Stimulated activated CD4-positive, alpha-beta T cell treated with anti-CD3 and anti-CD28 coated beads, TNF-alpha, amount 100 ng/mL, for 4 hours (primary cell): ENCODE data around the gene ACR.

Source experiments
- DNase-seq, 3 experiments: peaks; one replicate each; pipeline ENCODE4 v3.0.0-alpha.2; 2020; ENCODE audit warnings: low read depth in 3 of 3

The ACR gene

DNA sequence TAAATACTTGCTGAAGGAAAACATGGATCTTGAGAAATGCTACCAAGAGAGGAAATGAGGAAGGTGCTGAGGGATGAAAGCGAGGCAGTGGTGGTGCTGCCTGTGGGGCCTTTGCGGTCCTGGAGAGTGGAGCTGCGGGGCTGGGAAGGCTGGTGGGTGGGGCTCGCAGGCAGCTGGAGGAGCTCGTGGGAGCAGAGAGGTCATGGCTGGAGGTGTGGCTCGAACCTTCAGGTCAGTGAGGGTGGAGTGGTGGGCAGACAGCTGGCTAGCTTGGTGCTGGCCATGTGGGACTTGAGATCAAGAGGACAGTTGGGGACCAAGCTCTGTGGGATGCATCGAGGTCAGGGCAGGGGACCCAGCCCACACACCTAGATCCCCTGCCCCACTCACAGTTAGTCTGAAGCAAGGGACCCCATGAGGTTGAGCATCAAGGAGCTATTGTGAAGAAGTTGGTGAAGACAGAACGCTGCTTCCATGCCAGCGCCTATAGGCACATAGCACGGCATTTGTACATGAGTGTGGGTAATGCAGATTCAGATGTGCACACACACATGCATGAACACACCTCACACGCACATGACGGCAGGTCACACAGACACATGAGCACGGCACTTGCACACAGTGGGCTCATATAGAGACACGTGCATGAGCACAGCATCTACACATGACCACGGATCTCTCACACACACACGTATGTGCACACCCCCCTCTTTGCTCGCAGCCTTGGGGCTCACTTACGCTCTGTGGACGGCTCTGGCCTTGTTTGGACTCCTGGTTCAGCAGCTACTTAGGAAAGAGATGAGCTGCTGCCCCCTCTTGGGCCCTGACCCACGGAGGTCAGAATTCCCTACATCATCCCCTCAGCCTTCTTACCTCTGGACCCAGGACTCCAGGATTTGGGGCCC lies 34.9 kb upstream of the ACR start:
- DNase-seq, result no peak

DNA sequence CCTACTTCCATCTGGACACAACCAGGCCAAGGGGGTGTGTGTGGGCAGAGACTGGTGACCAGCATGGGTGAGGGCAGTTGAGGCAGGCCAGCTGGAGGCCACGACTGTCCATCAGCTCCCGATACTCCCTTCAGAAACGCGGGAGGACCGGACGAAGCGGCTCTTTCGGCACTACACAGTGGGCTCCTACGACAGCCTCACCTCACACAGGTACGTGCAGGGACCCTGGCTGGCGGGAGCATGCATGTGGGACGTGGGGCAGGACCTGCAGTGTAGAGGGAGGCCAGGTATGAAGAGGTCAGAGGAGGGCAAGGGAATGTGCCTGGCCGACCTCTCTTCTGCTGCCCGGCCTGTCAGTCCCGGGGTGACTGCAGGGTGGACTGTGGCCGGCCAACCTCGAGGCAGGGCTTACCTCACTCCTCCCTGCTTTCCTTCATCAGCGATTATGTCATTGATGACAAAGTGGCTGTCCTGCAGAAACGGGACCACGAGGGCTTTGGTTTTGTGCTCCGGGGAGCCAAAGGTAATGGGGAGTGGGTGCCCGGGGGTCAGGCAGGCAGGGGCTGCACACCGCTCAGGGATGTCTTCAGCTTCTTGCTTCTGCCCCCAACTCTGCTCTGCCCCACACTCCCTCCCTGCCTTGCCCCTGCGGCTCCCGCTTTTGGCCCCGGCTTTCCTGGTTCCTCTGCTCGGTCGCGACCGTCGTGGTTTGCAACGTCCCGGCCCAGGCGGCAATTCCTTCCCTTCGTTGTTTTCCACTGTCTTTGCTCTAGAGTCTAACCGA lies 34.1 kb upstream of the ACR start:
- DNase-seq, result no peak

DNA sequence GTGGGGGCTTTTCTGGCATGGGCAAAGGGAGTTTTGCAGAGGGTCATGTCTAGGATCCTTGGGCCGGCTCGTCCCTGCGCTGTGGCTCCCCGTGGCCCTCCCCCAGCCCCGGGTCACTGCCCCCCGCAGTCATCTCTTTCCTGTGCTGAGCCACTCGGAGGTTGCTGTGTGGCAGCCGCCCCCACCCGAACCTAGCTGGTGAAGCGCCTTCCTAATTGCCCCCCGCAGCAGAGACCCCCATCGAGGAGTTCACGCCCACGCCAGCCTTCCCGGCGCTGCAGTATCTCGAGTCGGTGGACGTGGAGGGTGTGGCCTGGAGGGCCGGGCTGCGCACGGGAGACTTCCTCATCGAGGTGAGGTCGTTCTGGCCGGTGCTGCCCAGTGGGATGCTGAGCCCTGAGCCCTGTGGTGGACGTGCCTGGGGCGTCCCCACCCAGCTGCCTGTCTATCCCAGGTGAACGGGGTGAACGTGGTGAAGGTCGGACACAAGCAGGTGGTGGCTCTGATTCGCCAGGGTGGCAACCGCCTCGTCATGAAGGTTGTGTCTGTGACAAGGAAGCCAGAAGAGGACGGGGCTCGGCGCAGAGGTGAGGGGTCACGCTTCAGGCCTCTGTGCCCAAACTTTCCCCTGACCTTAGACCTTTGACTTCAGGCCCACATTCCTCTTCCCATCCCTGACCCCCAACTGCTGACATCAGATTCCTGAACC lies 33.3 kb upstream of the ACR start:
- DNase-seq, result no peak

DNA sequence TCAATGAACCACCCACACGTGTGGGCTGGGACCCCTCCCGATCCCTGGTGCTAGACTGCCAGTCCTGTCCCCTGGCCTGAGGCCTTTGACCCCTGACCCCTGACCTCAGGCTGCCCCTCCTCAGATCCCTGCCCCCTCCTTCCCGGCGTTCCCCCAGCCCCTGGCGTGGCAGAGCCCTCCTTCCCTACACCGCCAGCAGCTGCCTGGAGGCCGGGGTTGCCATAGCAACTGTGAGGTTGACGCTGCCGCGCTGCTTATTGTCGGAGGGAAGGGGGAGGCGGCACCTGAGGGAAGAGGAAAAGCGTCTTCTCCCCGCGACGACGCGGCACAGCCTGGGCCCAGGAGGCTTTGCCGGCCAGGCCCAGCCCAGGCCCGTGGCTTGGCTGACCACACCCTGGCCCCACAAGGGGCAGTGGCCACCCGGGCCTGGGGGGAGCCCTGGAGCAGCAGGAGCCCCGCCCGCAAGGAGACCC lies 32.7 kb upstream of the ACR start:
- DNase-seq, result no peak

DNA sequence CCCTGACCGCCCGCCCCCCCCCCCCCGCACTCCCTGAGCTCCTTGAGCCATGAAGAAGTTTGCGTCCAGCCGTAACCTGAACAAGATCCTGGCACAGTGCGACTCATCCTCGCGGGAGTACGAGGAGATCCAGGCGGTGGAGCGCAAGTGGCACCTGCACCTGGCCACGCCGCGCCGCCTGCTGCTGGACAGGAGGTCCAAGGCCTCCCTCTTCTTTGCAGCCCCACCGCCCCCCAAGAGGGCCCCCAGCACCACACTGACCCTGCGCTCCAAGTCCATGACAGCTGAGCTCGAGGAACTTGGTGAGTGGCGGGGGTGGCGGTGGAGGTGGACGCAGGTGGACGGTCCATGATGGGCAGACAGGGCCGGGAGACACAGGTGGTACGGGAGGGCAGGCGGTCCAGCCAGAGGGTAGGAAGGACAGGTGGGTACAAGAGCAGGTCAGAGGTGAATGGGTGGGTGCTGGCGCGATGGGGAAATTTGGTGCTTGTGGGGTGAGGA lies 32.1 kb upstream of the ACR start:
- DNase-seq, result no peak

DNA sequence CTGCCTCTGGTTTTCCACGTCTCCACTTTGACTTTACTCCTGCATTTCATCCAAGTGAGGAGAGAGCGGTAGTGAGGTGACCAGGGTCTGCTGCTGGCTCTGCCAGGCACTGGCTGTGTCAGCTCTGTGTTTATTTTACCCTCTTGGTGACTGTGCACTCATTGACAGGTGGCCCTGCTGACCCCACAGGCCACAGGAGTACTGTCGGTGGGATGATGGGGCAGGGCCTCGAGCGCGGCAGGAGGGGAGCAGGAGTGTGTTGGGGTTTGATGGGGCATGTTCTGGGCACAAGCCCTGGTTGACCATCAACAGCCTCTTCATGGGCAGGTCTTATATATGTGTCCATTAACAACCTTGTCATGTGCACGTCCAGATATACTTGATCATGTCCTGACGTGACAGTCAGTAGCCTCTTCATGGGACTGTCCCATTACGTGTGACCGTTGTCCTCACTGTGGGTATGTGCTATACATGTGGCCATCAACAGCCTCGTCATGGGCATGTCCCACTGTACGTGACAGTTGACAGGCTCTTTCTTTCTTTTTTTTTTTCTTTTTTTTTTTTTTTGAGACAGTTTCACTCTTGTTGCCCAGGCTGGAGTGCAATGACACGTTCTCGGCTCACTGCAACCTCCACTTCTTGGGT lies 31.4 kb upstream of the ACR start:
- DNase-seq, result no peak

DNA sequence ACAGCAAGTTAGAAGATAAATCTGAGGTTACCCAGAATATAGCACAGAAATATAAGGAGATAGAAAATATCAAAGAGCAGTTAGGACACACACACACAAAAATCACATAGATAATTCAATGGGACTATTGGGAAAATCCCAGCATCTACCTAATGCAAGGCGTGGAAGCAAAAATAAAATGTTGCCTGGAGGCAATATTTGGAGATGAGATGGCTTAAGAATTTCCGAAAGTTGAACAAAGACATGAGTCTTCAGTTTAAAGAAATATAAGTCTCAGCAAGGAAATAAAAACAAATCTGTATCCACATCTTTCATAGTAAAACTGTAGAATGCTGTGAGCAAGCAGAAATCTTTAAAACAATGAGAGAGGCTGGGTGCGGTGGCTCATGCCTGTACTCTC lies 29.5 kb upstream of the ACR start:
- DNase-seq, result no peak

DNA sequence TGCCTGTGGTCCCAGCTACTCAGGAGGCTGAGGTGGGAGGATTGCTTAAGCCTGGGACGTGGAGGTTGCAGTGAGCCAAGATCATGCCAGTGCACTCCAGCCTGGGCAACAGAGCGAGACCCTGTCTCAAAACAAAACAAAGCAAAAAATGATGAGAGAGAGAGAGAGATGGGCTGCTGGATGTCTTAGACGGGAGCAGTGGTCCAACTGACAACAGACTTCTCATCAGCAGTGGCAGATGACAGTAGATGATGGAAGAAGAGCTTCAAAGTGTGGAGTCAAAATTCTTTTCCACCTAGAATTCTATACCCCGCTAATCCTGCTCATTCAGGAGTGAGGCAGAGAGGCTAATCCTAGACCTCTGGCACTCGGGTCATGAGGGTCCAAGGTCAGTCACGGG lies 29.0 kb upstream of the ACR start:
- no peak for DNase-seq

DNA sequence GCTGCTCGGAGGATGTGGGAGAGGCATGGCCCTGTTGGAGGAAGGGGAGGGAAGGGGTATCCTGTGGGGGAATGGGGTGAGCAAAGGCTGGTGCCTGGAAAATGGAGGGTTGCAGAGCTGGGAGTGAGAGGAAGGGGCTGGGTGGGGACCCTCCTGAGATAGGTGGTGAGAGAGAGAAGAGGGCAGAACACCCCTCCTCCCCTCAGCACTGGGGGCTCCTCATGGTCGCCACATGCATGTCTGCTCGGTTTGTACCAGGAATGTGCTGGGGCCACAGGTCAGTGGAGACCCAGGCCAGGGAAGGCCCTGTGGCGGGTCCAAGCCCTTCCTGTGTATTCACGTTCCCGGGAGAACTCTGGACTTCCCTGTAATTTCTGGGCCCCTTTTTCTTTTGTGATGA lies 27.8 kb upstream of the ACR start:
- DNase-seq, result no peak

DNA sequence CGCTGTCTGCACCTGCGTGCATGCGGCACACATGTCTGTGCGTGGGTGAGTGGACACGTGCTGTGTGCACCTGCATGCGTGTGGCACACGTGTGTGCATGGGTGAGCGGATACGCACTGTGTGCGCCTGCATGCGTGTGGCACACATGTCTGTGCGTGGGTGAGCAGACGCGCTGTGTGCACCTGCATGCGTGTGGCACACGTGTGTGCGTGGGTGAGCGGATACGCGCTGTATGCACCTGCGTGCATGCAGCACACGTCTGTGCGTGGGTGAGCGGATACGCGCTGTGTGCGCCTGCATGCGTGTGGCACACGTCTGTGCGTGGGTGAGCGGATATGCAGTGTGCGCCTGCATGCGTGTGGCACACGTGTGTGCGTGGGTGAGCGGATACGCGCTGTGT lies 27.1 kb upstream of the ACR start:
- DNase-seq, result no peak

DNA sequence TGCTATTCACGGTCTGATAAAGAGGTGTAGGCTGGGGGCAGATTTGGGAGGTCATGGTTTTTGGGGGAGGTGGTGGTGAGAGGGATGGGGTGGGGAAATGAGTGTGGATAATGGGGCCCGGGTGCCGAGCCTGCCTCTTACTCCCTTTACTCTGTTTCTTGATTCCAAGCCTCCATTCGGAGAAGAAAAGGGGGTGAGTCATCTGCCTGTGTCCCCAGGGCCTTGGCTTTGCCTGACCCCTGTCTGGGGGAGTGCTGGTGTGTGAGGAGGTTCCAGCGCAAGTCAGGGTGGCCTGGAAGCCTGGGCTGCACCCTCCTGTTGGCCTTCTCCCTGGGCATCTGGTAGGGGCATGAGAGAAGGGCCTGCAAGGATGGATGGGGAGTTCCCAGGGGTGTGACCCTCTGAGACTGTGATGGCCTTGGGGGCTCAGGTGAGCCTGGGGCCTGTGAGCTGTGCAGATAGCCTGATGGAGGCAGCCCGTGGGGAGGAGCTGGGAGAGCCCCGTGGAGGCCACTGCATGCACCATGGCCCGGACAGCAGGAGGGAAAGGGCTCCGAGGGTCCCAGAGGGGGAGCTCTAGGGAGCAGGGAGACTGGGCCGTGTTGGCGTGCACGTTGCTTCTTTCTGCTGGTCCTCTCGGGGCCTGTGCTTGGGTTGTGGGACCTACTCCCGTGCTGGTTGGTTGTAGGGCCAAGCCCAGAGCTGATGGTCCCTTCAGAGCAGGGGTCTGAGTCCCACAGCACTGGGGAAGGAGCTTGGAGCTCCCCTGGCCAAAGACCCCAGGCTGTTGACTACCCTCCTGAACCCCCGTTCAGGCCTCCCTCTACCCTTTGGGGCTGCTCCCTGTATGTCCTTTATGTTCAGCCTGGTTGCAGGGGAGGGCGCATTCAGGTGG lies 26.3 kb upstream of the ACR start:
- DNase-seq, result no peak

DNA sequence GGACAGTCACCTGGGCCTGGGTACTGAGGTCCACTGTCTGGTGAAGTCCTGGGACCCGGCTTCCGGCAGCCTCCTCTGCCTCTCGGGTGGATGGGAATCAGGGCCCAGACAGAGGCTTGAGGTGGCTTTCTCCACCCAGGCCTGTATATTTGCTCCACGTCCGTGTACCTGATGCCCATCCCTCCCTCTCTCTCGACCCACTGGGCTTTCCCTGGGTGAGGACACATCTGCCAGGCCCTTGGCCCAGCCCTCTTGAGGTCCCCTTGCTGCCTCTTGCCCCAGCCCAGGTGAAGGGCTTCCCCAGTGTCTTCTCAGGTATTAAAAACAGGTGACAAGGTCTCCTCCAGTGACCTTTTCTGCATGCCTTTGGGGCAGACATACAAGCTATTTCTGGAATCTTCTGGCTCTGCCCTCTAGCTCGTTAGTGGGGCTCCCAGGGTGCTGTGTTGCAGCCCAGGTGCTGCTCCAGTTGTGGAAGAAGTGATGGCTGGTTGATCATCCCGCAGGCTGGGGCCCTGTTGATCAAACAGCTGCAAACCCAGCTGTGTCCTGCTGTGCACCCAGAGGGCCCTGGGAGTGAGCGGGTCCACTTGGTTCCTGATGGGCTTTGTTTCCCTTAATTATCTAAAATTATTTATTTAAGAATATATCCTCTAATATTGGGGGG lies 25.5 kb upstream of the ACR start:
- no peak for DNase-seq

DNA sequence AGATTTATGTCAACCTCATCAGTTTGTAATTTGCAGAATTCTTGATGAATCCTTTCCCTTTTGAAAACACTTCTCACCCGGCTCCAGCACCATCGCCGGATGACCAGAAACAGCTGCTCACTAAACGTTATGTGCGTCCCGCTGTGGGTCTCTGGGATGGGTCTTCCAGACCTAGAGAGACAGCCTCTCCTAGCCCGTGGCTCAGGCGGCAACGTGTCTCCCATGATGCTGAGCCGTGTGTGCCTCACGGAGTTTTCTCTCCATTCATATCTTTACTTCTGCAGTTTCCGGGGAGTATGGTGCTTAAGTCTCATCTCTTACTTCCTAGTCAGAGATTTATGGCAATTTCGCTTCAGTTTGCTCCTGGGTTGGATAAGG lies 25.0 kb upstream of the ACR start:
- DNase-seq, result no peak

DNA sequence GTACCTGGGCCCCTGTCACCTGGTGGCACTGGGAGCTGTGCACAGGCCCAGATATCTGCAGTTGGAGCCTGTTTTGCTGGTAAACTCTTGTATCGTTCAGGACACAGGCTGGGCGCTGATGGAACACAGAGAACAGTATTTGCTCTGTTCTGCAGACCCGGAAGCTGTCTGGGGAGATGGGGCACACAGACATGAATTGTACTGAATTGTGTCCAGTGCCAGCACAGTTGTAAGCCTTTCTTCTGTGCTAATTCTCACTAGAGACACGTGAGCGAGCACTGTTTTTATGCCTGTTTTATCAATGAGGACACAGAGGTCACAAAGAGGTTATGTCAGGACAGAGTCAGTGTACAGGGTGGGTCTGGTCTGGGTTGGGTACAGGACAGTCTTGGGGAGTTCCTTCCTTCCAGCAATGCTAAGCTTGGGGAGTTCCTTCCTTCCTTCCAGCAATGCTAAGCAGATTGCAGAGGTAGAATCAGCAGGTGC lies 24.4 kb upstream of the ACR start:
- no peak for DNase-seq

DNA sequence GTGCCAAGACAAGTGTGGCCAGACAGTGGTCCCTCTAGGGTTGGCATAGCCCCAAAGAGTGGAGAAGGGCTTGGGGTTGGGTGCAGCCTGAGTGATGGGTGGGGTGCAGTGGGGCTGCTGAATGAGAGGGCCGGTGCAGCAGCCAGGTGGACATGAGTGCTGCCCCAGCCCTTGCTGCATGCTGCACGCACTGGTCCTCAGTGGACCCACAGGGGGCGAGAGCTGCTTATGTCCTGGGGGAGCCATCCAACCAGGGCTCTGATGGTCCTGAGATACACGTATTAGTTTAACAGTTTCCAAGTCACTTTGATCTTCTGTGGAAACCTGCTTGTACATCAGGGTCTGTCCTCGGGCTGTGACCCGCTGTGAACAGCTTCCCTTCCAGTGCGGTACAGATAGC lies 23.9 kb upstream of the ACR start:
- DNase-seq, result no peak

DNA sequence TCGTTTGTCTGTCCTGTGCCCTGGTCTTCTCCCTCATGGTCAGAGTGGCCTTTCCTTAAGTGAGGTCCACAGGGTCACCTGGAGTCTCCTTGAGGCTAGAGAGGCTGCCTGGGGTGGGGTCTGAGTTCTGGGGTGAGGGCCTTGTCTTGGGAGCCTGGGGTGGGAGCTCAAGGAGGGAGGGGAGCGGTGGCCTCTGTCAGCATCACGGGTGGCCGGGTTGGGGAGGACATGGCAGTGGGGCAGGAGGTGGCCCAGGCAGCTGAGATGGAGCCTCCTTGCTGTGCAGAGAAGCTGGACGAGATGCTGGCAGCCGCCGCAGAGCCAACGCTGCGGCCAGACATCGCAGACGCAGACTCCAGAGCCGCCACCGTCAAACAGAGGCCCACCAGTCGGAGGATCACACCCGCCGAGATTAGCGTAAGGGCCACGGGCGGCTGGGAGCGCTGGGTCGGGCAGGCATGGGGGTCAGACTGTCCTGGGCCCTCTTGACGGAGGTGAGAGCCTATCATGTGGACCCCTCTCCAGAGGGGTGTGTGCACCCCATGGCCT lies 23.3 kb upstream of the ACR start:
- DNase-seq, result no peak

DNA sequence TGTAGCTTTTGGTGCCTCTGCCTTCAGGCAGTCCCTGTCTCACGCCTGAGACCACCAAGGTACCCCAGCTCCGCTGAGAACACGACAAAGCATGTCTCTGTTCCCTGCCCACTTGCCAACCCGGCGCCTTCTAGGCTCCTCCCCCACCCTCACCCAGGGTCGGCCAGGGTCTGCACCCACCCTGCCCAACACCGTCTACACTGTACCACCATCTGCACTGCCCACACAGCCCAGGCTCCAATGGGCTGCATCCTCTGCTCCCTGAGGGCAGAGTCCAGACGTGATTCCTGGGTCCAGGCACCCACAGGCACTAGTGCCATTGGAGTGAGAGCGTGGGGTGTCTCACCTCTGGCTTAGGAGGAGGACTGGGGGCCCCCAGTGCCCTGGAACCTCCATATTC lies 22.8 kb upstream of the ACR start:
- no peak for DNase-seq

DNA sequence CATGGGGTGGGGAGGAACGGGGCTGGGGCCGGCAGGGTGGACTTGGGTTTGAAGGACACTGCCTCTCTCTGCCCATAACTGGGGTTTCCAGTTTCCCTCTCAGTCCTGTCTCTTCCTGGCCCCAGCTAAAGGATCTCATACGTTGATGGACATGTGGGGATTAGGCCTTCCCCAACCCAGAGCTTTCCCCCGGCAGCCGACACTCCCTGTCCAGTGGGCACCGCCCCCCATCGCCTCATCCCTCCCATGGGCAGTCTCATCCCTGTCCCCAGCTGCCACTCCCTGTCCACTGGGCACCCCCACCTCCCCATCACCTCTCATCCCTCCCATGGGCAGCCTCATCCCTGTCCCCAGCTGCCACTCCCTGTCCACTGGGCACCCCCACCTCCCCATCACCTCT lies 22.2 kb upstream of the ACR start:
- DNase-seq, result no peak

DNA sequence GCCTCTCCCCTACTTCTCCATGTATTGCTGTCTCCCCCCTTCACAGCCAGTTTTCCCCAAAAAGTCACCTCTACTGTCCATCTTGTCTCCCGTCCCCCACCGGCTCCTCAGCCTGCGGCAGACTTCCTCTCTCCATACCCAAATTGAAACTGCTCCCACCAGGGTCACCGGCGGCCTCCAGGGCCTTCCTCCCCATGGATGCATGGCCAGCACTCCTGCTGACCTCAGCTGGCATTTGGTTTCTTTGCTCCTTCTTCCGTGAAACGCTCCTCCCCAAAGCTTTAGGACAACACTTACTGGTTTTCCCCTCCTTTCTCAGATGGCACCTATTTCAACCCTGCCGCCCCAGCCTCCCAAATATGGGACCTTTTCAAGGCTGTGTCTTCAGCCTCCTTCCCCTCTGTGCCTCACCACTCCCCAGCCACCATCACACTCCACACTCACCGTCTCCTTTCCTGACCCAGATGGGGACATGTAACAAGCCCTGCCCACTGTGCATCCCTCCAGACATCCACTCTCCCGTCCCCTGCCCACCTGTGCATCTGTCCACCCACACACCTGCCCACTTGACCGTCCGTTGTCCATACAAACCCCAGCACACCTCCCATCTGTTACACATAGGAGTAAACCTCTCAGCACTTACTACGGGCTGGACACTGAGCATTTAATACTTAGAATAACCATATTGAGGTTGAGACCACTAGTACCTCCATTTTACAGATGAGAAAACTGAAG lies 21.5 kb upstream of the ACR start:
- no peak for DNase-seq
